ENCODE results near the gene ENKD1. TPM values are rescaled to one million over a fixed set of nuclear protein-coding genes. Genes with fewer than 3 reads are reported as not detected.

Gene ENKD1
- polyA plus RNA-seq, 2 of the 4 experiments (the other 2 are of a cell fraction): 4.0 to 12.2 TPM

- ChIA-PET CTCF (interaction anchor here (0.5 to 17.9 kb wide), 4 partner anchors 10 to 132 kb away, joined by 4 to 205 read pairs (median 28); partner anchors contain the start of gene CARMIL2), POLR2A (no interaction called here)
- Histone ChIP-seq H3K4me3 (no peak overlapping the region), H3K9me3 (no peaks in the 10 kb centered on the region), H3K4me1 (peaks cover 15% of the 10 kb centered on the region; the same call in 2 of the 3 replicates), H3K27ac (no peak overlapping the region), H3K4me2 (no peak overlapping the region)
- 69% methylated on average over 7 of the region's 30 CpGs for WGBS (ENCODE audit: missing lambda C conversion rate)
- FAIRE-seq: no peak
- no peak for DNase-seq (ENCODE audit: low read depth in 1 of 2, low spot score in 1 of 2)
- ATAC-seq: peak in 1 of 2 experiments; percentile 9; a peak in 2 of 6 replicates
- TF ChIP-seq HOXB13 (CRISPR knock-in tag; IDR thresholded peaks at IDR 0.05; ENCODE audit: low read depth) (no peak), GATA3 (IDR thresholded peaks at IDR 0.05; ENCODE audit: borderline replicate concordance) (no peak), CTCF (IDR thresholded peaks at IDR 0.05) (no peak), MYC (IDR thresholded peaks at IDR 0.05; ENCODE audit: borderline replicate concordance, low read length) (no peak)
- TF ChIP-seq, protein P1, sequence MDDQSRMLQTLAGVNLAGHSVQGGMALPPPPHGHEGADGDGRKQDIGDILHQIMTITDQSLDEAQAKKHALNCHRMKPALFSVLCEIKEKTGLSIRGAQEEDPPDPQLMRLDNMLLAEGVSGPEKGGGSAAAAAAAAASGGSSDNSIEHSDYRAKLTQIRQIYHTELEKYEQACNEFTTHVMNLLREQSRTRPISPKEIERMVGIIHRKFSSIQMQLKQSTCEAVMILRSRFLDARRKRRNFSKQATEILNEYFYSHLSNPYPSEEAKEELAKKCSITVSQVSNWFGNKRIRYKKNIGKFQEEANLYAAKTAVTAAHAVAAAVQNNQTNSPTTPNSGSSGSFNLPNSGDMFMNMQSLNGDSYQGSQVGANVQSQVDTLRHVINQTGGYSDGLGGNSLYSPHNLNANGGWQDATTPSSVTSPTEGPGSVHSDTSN (IDR thresholded peaks at IDR 0.05): no peak
Observed at GRCh38 chr16:67654403-67654911, 12.1 kb downstream of the ENKD1 start.

DNA sequence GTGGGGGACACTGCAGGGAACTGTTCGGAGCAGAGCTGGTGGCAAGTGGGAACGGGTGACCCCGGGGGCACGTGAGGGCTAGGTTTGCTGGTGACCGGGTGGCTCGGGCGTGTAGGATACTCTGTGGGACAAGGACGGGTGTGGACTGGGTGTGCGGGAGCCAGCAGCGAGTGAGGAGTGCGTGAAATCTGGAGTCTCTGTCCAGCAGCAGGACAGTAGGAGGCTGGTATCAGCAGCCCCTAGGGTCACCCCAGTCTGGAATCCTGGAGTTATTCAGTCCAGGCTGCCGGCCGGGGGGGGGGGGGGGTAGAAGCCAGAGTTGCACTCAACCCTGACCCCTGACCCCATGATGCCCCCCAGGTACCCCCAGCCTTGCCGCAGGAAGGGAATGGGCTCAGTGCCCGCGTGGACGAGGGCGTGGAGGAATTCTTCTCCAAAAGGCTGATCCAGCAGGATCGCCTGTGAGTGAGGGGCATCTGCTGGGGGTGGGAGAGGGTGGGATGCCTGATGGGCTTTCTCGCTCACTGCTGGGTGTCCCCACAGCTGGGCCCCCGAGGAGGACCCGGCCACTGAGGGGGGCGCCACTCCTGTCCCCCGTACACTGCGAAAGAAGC lies 12.7 kb downstream of the ENKD1 start:
- Histone ChIP-seq H3K4me1 (peaks cover 10% of the 10 kb centered on the region; the same call in 2 of the 3 replicates), H3K9me3 (no peaks in the 10 kb centered on the region), H3K27ac (peak overlapping the region in 1 of 2 experiments; percentile 46; a peak in 3 of 6 replicates), H3K4me2 (peak overlapping the region; percentile 99), H3K4me3 (peak overlapping the region; percentile 58)
- DNase-seq (ENCODE audit: low read depth in 1 of 2, low spot score in 1 of 2): no peak
- no peak for FAIRE-seq
- peak; percentile 16 to 47; a peak in 3 of 6 replicates for ATAC-seq
- TF ChIP-seq, protein P2, sequence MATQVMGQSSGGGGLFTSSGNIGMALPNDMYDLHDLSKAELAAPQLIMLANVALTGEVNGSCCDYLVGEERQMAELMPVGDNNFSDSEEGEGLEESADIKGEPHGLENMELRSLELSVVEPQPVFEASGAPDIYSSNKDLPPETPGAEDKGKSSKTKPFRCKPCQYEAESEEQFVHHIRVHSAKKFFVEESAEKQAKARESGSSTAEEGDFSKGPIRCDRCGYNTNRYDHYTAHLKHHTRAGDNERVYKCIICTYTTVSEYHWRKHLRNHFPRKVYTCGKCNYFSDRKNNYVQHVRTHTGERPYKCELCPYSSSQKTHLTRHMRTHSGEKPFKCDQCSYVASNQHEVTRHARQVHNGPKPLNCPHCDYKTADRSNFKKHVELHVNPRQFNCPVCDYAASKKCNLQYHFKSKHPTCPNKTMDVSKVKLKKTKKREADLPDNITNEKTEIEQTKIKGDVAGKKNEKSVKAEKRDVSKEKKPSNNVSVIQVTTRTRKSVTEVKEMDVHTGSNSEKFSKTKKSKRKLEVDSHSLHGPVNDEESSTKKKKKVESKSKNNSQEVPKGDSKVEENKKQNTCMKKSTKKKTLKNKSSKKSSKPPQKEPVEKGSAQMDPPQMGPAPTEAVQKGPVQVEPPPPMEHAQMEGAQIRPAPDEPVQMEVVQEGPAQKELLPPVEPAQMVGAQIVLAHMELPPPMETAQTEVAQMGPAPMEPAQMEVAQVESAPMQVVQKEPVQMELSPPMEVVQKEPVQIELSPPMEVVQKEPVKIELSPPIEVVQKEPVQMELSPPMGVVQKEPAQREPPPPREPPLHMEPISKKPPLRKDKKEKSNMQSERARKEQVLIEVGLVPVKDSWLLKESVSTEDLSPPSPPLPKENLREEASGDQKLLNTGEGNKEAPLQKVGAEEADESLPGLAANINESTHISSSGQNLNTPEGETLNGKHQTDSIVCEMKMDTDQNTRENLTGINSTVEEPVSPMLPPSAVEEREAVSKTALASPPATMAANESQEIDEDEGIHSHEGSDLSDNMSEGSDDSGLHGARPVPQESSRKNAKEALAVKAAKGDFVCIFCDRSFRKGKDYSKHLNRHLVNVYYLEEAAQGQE (IDR thresholded peaks at IDR 0.05): peak; percentile 44; the same call in 1 of the 2 replicates
- TF ChIP-seq HOXA7 (CRISPR knock-in tag; IDR thresholded peaks at IDR 0.05): no peak
- TF ChIP-seq, protein P3, sequence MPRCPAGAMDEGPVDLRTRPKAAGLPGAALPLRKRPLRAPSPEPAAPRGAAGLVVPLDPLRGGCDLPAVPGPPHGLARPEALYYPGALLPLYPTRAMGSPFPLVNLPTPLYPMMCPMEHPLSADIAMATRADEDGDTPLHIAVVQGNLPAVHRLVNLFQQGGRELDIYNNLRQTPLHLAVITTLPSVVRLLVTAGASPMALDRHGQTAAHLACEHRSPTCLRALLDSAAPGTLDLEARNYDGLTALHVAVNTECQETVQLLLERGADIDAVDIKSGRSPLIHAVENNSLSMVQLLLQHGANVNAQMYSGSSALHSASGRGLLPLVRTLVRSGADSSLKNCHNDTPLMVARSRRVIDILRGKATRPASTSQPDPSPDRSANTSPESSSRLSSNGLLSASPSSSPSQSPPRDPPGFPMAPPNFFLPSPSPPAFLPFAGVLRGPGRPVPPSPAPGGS (IDR thresholded peaks at IDR 0.05): no peak
- ChIA-PET POLR2A (no interaction called here), CTCF (interaction anchor here (0.5 to 17.9 kb wide), 4 partner anchors 9 to 131 kb away, joined by 4 to 205 read pairs (median 28); partner anchors contain the start of gene CARMIL2)
- 45% methylated on average over 22 of the region's 25 CpGs for WGBS (ENCODE audit: missing lambda C conversion rate)

DNA sequence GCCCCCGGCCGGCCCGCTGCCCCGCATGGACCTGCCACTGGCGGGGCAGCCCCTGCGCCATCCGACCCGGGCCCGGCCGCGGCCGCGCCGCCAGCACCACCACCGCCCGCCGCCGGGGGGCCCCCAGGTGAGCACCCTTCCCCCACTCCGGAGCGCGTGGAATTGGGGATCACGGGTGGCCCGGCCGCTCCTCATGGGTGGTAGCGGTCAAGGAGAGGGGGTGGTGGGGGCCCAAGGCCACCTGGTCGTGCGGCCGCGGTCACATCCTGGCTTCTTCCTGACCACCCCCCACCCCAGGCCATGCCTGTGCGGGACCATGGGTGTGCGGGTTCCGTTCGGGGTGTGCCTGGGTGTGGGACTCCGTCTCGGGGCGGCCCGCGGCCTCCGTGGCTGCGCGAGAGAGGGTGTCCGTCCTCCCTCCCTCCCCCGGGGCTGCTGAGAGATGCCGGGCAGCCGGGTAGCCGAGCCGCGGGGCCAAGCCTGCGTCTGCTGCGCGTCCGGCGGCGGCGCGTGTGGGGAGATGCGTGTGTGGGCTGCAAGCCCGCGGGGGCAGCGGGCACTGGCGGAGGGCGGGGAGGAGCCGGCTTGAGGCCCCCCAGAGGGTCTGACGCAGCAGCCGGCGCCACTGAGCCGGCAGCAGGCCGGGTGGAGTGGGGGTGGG lies 13.3 kb downstream of the ENKD1 start:
- ChIA-PET CTCF (interaction anchor here (0.6 to 17.9 kb wide), 7 partner anchors 9 to 386 kb away, joined by 3 to 205 read pairs (median 5); partner anchors contain the start of gene CARMIL2), POLR2A (no interaction called here)
- ATAC-seq (peak; percentile 29 to 36; a peak in 3 of 6 replicates), FAIRE-seq (no peak), DNase-seq (ENCODE audit: low read depth in 1 of 2, low spot score in 1 of 2) (no peak)
- H3K4me1 ChIP-seq: peaks cover 9% of the 10 kb centered on the region; the same call in 2 of the 3 replicates
- H3K9me3 ChIP-seq: no peaks in the 10 kb centered on the region
- peak overlapping the region; percentile 58 for H3K4me3 ChIP-seq
- WGBS (ENCODE audit: missing lambda C conversion rate): 0% methylated on average over 5 of the region's 68 CpGs
- H3K4me2 ChIP-seq: peak overlapping the region; percentile 99
- H3K27ac ChIP-seq: peak overlapping the region in 1 of 2 experiments; percentile 46; a peak in 4 of 6 replicates
- TF ChIP-seq RFX5 (IDR thresholded peaks at IDR 0.05): no peak
- TF ChIP-seq MYC (IDR thresholded peaks at IDR 0.05; ENCODE audit: borderline replicate concordance, low read length): no peak
- TF ChIP-seq POLR2A (IDR thresholded peaks at IDR 0.05; ENCODE audit: low read length): no peak
- no peak for TF ChIP-seq EHF (CRISPR knock-in tag; IDR thresholded peaks at IDR 0.05)
- no peak; the same call in 1 of the 2 replicates for TF ChIP-seq RNF2 (IDR thresholded peaks at IDR 0.05; ENCODE audit: borderline replicate concordance, low read depth)
- no peak for TF ChIP-seq JUN (IDR thresholded peaks at IDR 0.05)
- no peak for TF ChIP-seq RCOR1 (IDR thresholded peaks at IDR 0.05; ENCODE audit: low read depth, low read length)
- no peak for TF ChIP-seq MAZ (IDR thresholded peaks at IDR 0.05; ENCODE audit: borderline replicate concordance, low read depth, low read length)
- TF ChIP-seq CEBPB (IDR thresholded peaks at IDR 0.05): no peak
- TF ChIP-seq, protein P4, sequence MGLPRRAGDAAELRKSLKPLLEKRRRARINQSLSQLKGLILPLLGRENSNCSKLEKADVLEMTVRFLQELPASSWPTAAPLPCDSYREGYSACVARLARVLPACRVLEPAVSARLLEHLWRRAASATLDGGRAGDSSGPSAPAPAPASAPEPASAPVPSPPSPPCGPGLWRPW (IDR thresholded peaks at IDR 0.05): no peak
- no peak for TF ChIP-seq EHMT2 (IDR thresholded peaks at IDR 0.05; ENCODE audit: low read depth)
- TF ChIP-seq CTCF (IDR thresholded peaks at IDR 0.05): no peak
